Heart left ventricle (tissue), 16 donors: ENCODE data around the gene ADCY1. TPM values are rescaled to one million over a fixed set of nuclear protein-coding genes. Genes with fewer than 3 reads are reported as not detected.

ENCODE experiments used
- ATAC-seq, 4 donors: fragments of 200-7000 bp; cut with Tn5 transposase; one replicate each; pipeline ENCODE4 v1.9.1; 2020 to 2022; ENCODE audit warnings: moderate library complexity in 4 of 4, mild to moderate bottlenecking in 3 of 4, moderate number of reproducible peaks in 1 of 4
- DNase-seq, 5 donors: peaks; one replicate each; pipeline ENCODE4 v3.0.0-alpha.2; 2020
- H3K27ac ChIP-seq, 12 donors: fragments of 200-600 bp; sonication (generic) in 4 of 12; one replicate each; pipeline versions ENCODE4 v1.5.0 to v1.8.0; 2016 to 2022; ENCODE audit warnings: mild to moderate bottlenecking in 2 of 12
- H3K27me3 ChIP-seq, 9 donors: fragments of 200-600 bp; sonication (generic) in 2 of 9; one replicate each; pipeline versions ENCODE4 v1.5.1 to v1.8.0; 2016 to 2022; ENCODE audit warnings: mild to moderate bottlenecking in 3 of 9
- H3K36me3 ChIP-seq, 9 donors: fragments of 200-600 bp; sonication (generic) in 2 of 9; one replicate each; pipeline versions ENCODE4 v1.5.0 to v1.8.0; 2018 to 2022; ENCODE audit warnings: mild to moderate bottlenecking in 2 of 9
- H3K4me1 ChIP-seq, 12 donors: fragments of 200-600 bp; sonication (generic) in 4 of 12; one replicate each; pipeline versions ENCODE4 v1.5.0 to v1.8.0; 2016 to 2022; ENCODE audit warnings: mild to moderate bottlenecking in 3 of 12
- H3K4me3 ChIP-seq, 12 donors: fragments of 200-600 bp; sonication (generic) in 4 of 12; one replicate each; pipeline versions ENCODE4 v1.5.0 to v1.8.0; 2017 to 2022; ENCODE audit warnings: mild to moderate bottlenecking in 9 of 12, moderate library complexity in 4 of 12
- H3K9me3 ChIP-seq, 12 donors: fragments of 200-600 bp; sonication (generic) in 4 of 12; one replicate each; pipeline versions ENCODE4 v1.5.0 to v1.8.0; 2016 to 2022; ENCODE audit warnings: mild to moderate bottlenecking in 1 of 12
- CTCF ChIP-seq, 12 donors: fragments of 200-600 bp; sonication (generic) in 4 of 12; IDR thresholded peaks; one replicate each; pipeline versions ENCODE4 v1.5.0 to v1.8.0; 2018 to 2022; ENCODE audit warnings: antibody characterized with exemption in 12 of 12, mild to moderate bottlenecking in 5 of 12
- POLR2A ChIP-seq, 2 donors: fragments of 450-650 bp; IDR thresholded peaks; one replicate each; pipeline ENCODE4 v1.6.1; 2017; ENCODE audit warnings: antibody characterized with exemption in 2 of 2, mild to moderate bottlenecking in 2 of 2, moderate library complexity in 2 of 2
- WGBS, 4 donors: extraction: QIAGEN DNeasy Blood & Tissue Kit in 2 of 4; methylation state at CpG; one replicate each; pipeline versions ENCODE4 v1.1.5 to v1.1.7; 2013 to 2018; 5-methylcytosine and 5-hydroxymethylcytosine counted together
- intact Hi-C, 10 donors: fragments of 100-400 bp; cut with DNase I; formaldehyde crosslinking; loops; one replicate each; pipeline versions ENCODE4 v1.11.1 to v1.14.2; 2022
- polyA plus RNA-seq, 2 donors: library from polyadenylated mRNA; stranded (reverse); fragments of 200-250 nt; gene quantifications; one replicate each; pipeline ENCODE4 v1.2.3, GENCODE V29; 2013
- total RNA-seq, 9 donors: library from RNA; depleted of rRNA in 2 of 9; stranded (reverse); fragments of >200 nt in 2 of 9; fragmentation: NEBNext Ultra II Directional in 3 of 9; extraction: Animal tissue kit (Norgen Biotek cat#: 25700) in 3 of 9; gene quantifications; one replicate each; pipeline versions ENCODE4 v1.1.0 to v1.2.4, GENCODE V29; 2016 to 2023
- donor health status: ischemic (EF 13 %, LVEDD 7.1; RV severe dilation, severe dysfunction).
- donor health status: healthy with polysubstance abuse.
- donor health status: DM: no; HTN: yes; CAD: no.
- donor health status: DM: no; HTN: no; CAD: no.
- donor health status: ischemic (EF 25% LVEDD 6.9; RV normal size, moderate dysfunction).
- donor health status: ischemic (EF 25% LVEDD 5.7; RV mildly dilated, moderate dysfunction).
- donor health status: healthy.
- donor health status: DM: yes; HTN: yes; CAD: no.
- donor health status: ischemic (EF 35%, LVEDD 5.7; RV mildly dilated, moderate dysfunction).
- donor health status: nonischemic (EF 11% LVEDD 7.7; RV severe dilation, severe dysfunction).
- donor health status: DM: yes; HTN: yes; CAD: no.
- donor health status: PGD.
- donor health status: ischemic (EF 29% LVEDD 5.4; RV normal size, mild dysfunction).
- donor health status: nonischemic (EF 23%, LVEDD 6.1; RV moderate dilation, normal function).

ADCY1 gene
- total and polyA plus RNA-seq, 11 donors: 0.73 to 10.8 (median 3.6) TPM

GRCh38 chr7:45594745-45595535, 20.8 kb downstream of the ADCY1 start:
- Histone ChIP-seq H3K36me3 (no peaks in the 10 kb centered on the region), H3K4me1 (peaks cover 0 to 10% (median 0%) of the 10 kb centered on the region in 12 donors), H3K27ac (no peak overlapping the region), H3K27me3 (no peaks in the 10 kb centered on the region), H3K9me3 (no peaks in the 10 kb centered on the region), H3K4me3 (no peak overlapping the region)
- WGBS, 4 donors: 80 to 86% (median 84%) methylated on average over 7 of the region's 7 CpGs
- DNase-seq (no peak), ATAC-seq (no peak)
- TF ChIP-seq CTCF (IDR thresholded peaks at IDR 0.05) (no peak), POLR2A (IDR thresholded peaks at IDR 0.05) (no peak)
- intact Hi-C loops: no loop called here

- 91 to 95% (median 93%) methylated on average over 9 of the region's 9 CpGs for WGBS, 4 donors
- no peak overlapping the region for H3K4me3 ChIP-seq
- H3K27me3 ChIP-seq: no peaks in the 10 kb centered on the region
- H3K4me1 ChIP-seq: peaks cover 0 to 12% (median 1%) of the 10 kb centered on the region in 12 donors
- no peaks in the 10 kb centered on the region for H3K9me3 ChIP-seq
- no peak overlapping the region for H3K27ac ChIP-seq
- intact Hi-C loops: no loop called here
- no peaks in the 10 kb centered on the region for H3K36me3 ChIP-seq
- ATAC-seq (no peak), DNase-seq (peak in 1 of 5 donors; percentile 7)
- TF ChIP-seq CTCF (IDR thresholded peaks at IDR 0.05) (no peak), POLR2A (IDR thresholded peaks at IDR 0.05) (no peak)
These were observed 21.9 kb downstream of the ADCY1 start for GRCh38 chr7:45595809-45596664.

- no peaks in the 10 kb centered on the region for H3K9me3 ChIP-seq
- ATAC-seq (no peak), DNase-seq (no peak)
- no peaks in the 10 kb centered on the region for H3K27me3 ChIP-seq
- no peaks in the 10 kb centered on the region for H3K36me3 ChIP-seq
- intact Hi-C loops: no loop called here
- H3K27ac ChIP-seq: no peak overlapping the region
- WGBS, 4 donors: 86 to 97% (median 92%) methylated on average over 7 of the region's 7 CpGs
- H3K4me1 ChIP-seq: peaks cover 0 to 12% (median 1%) of the 10 kb centered on the region in 12 donors
- H3K4me3 ChIP-seq: no peak overlapping the region
- TF ChIP-seq CTCF (IDR thresholded peaks at IDR 0.05): no peak
- no peak for TF ChIP-seq POLR2A (IDR thresholded peaks at IDR 0.05)
These were observed 22.5 kb downstream of the ADCY1 start for GRCh38 chr7:45596665-45597095.
